Measurements from ENCODE around the gene HSD11B2.

The HSD11B2 gene

GRCh38 chr16:67419931-67420330 lies 11.0 kb upstream of the HSD11B2 start:
- Histone ChIP-seq H2BK15ac (ENCODE audit: low read depth, poor library complexity, severe bottlenecking) (no peak overlapping the region), H2BK120ac (ENCODE audit: low read depth, low read length) (no peak overlapping the region), H3K23ac (ENCODE audit: low read length in 2 of 2) (no peak overlapping the region), H4K8ac (ENCODE audit: low read length) (no peak overlapping the region), H2BK12ac (ENCODE audit: low read length in 2 of 2) (no peak overlapping the region), H3K4me3 (ENCODE audit: insufficient read depth in 1 of 2, low read depth in 1 of 2, low read length in 2 of 2) (no peak overlapping the region), H3K9me3 (ENCODE audit: control insufficient read depth, low read length) (no peaks in the 10 kb centered on the region), H3K27ac (ENCODE audit: low read length, poor library complexity, severe bottlenecking) (no peak overlapping the region), H3K4ac (ENCODE audit: low read depth in 1 of 2, low read length in 2 of 2) (no peak overlapping the region), H3K18ac (ENCODE audit: low read depth in 1 of 2, low read length in 2 of 2) (no peak overlapping the region), H3K4me1 (ENCODE audit: control insufficient read depth, insufficient read depth, low read depth, low read length) (peaks cover 2% of the 10 kb centered on the region), H2BK5ac (ENCODE audit: low read depth, low read length, poor library complexity, severe bottlenecking) (no peak overlapping the region), H3K27me3 (ENCODE audit: control insufficient read depth in 1 of 2, insufficient read depth in 1 of 2, low read length in 2 of 2) (peaks cover 0 to 37% of the 10 kb centered on the region in 2 experiments), H3K14ac (ENCODE audit: low read length in 2 of 2) (no peak overlapping the region), H3K36me3 (ENCODE audit: control insufficient read depth in 1 of 2, insufficient read depth in 2 of 2, low read depth in 1 of 2, low read length in 2 of 2) (no peaks in the 10 kb centered on the region), H3K9ac (ENCODE audit: low read length) (no peak overlapping the region), H3K4me2 (ENCODE audit: low read length, poor library complexity, severe bottlenecking) (no peak overlapping the region), H2AFZ (ENCODE audit: low read depth, low read length) (no peak overlapping the region), H2AK5ac (ENCODE audit: low read length, severe bottlenecking) (no peak overlapping the region), H3K79me1 (replicated peaks; ENCODE audit: low read length, poor library complexity, severe bottlenecking) (peaks cover 3% of the 10 kb centered on the region), H4K91ac (ENCODE audit: low read length) (no peak overlapping the region)
- DNase-seq, result no peak
- 68% methylated on average over 2 of the region's 3 CpGs for WGBS

DNA sequence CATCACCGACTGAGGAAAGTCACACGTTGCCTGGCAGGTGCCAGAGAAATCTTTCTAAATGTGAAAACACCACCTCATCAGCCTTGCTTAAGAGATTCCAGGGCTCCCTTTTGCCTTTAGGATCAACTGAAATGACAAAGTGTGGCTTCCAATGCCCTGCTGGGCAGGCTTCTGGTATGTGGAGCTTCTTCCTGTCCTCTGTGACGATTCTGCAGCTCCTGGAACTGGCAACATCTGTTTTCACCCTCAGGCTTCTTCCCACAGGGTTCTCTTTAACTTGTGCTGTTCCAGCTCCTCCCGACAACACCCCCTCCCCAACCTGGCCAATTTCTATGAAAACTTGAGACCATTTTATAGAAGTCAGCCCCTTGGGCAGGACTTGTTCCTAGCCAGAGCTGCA lies 9.9 kb upstream of the HSD11B2 start:
- no peak overlapping the region for H4K8ac ChIP-seq (ENCODE audit: low read length)
- no peak overlapping the region for H2AFZ ChIP-seq (ENCODE audit: low read depth, low read length)
- no peaks in the 10 kb centered on the region for H3K9me3 ChIP-seq (ENCODE audit: control insufficient read depth, low read length)
- no peak overlapping the region for H2BK120ac ChIP-seq (ENCODE audit: low read depth, low read length)
- H3K18ac ChIP-seq (ENCODE audit: low read depth in 1 of 2, low read length in 2 of 2), result no peak overlapping the region
- no peak for DNase-seq
- peaks cover 2% of the 10 kb centered on the region for H3K4me1 ChIP-seq (ENCODE audit: control insufficient read depth, insufficient read depth, low read depth, low read length)
- H3K14ac ChIP-seq (ENCODE audit: low read length in 2 of 2), result no peak overlapping the region
- no peak overlapping the region for H3K4me2 ChIP-seq (ENCODE audit: low read length, poor library complexity, severe bottlenecking)
- no peak overlapping the region for H2BK5ac ChIP-seq (ENCODE audit: low read depth, low read length, poor library complexity, severe bottlenecking)
- no peak overlapping the region for H4K91ac ChIP-seq (ENCODE audit: low read length)
- no peak overlapping the region for H2BK12ac ChIP-seq (ENCODE audit: low read length in 2 of 2)
- no peak overlapping the region for H3K27ac ChIP-seq (ENCODE audit: low read length, poor library complexity, severe bottlenecking)
- 67% methylated on average over 4 of the region's 4 CpGs for WGBS
- no peak overlapping the region for H3K23ac ChIP-seq (ENCODE audit: low read length in 2 of 2)
- H3K4me3 ChIP-seq (ENCODE audit: insufficient read depth in 1 of 2, low read depth in 1 of 2, low read length in 2 of 2), result no peak overlapping the region
- no peak overlapping the region for H2BK15ac ChIP-seq (ENCODE audit: low read depth, poor library complexity, severe bottlenecking)
- peaks cover 0 to 48% of the 10 kb centered on the region in 2 experiments for H3K27me3 ChIP-seq (ENCODE audit: control insufficient read depth in 1 of 2, insufficient read depth in 1 of 2, low read length in 2 of 2)
- H2AK5ac ChIP-seq (ENCODE audit: low read length, severe bottlenecking), result no peak overlapping the region
- H3K9ac ChIP-seq (ENCODE audit: low read length), result no peak overlapping the region
- no peaks in the 10 kb centered on the region for H3K79me1 ChIP-seq (replicated peaks; ENCODE audit: low read length, poor library complexity, severe bottlenecking)
- H3K36me3 ChIP-seq (ENCODE audit: control insufficient read depth in 1 of 2, insufficient read depth in 2 of 2, low read depth in 1 of 2, low read length in 2 of 2), result no peaks in the 10 kb centered on the region
- H3K4ac ChIP-seq (ENCODE audit: low read depth in 1 of 2, low read length in 2 of 2), result no peak overlapping the region

DNA sequence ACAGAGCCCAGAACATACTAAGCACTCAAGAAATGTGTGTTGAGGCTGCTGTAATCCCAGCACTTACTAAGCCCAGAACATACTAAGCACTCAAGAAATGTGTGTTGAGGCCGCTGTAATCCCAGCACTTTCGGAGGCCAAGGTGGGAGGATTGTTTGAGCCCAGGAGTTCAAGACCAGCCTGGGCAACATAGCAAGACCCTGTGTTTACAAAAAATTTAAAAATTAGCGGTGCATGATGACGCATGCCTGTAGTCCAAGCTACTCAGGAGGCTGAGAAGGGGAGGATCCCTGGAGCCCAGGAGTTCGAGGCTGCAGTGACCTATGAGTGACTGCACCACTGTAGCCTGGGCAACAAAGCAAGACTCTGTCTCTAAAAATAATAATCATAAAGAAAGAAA lies 7.9 kb upstream of the HSD11B2 start:
- H3K18ac ChIP-seq (ENCODE audit: low read depth in 1 of 2, low read length in 2 of 2), result no peak overlapping the region
- H2BK12ac ChIP-seq (ENCODE audit: low read length in 2 of 2), result no peak overlapping the region
- H3K27ac ChIP-seq (ENCODE audit: low read length, poor library complexity, severe bottlenecking), result no peak overlapping the region
- no peak overlapping the region for H3K4me3 ChIP-seq (ENCODE audit: insufficient read depth in 1 of 2, low read depth in 1 of 2, low read length in 2 of 2)
- no peak overlapping the region for H2BK15ac ChIP-seq (ENCODE audit: low read depth, poor library complexity, severe bottlenecking)
- H3K36me3 ChIP-seq (ENCODE audit: control insufficient read depth in 1 of 2, insufficient read depth in 2 of 2, low read depth in 1 of 2, low read length in 2 of 2), result no peaks in the 10 kb centered on the region
- no peaks in the 10 kb centered on the region for H3K9me3 ChIP-seq (ENCODE audit: control insufficient read depth, low read length)
- H3K27me3 ChIP-seq (ENCODE audit: control insufficient read depth in 1 of 2, insufficient read depth in 1 of 2, low read length in 2 of 2), result peaks cover 0 to 67% of the 10 kb centered on the region in 2 experiments
- no peak overlapping the region for H2AK5ac ChIP-seq (ENCODE audit: low read length, severe bottlenecking)
- H3K4ac ChIP-seq (ENCODE audit: low read depth in 1 of 2, low read length in 2 of 2), result no peak overlapping the region
- WGBS, result 92% methylated on average over 4 of the region's 5 CpGs
- H3K14ac ChIP-seq (ENCODE audit: low read length in 2 of 2), result no peak overlapping the region
- H3K4me1 ChIP-seq (ENCODE audit: control insufficient read depth, insufficient read depth, low read depth, low read length), result no peaks in the 10 kb centered on the region
- no peak overlapping the region for H4K91ac ChIP-seq (ENCODE audit: low read length)
- H2BK120ac ChIP-seq (ENCODE audit: low read depth, low read length), result no peak overlapping the region
- no peak overlapping the region for H3K23ac ChIP-seq (ENCODE audit: low read length in 2 of 2)
- H2BK5ac ChIP-seq (ENCODE audit: low read depth, low read length, poor library complexity, severe bottlenecking), result no peak overlapping the region
- H2AFZ ChIP-seq (ENCODE audit: low read depth, low read length), result no peak overlapping the region
- H3K4me2 ChIP-seq (ENCODE audit: low read length, poor library complexity, severe bottlenecking), result no peak overlapping the region
- H3K9ac ChIP-seq (ENCODE audit: low read length), result no peak overlapping the region
- H4K8ac ChIP-seq (ENCODE audit: low read length), result no peak overlapping the region
- no peaks in the 10 kb centered on the region for H3K79me1 ChIP-seq (replicated peaks; ENCODE audit: low read length, poor library complexity, severe bottlenecking)
- DNase-seq, result no peak

- H3K9me3 ChIP-seq (ENCODE audit: control insufficient read depth, low read length), result no peaks in the 10 kb centered on the region
- H3K79me1 ChIP-seq (replicated peaks; ENCODE audit: low read length, poor library complexity, severe bottlenecking), result no peaks in the 10 kb centered on the region
- H2BK15ac ChIP-seq (ENCODE audit: low read depth, poor library complexity, severe bottlenecking), result no peak overlapping the region
Observed at GRCh38 chr16:67423611-67424260, 7.2 kb upstream of the HSD11B2 start.

More at GRCh38 chr16:67423611-67424260, 7.2 kb upstream of the HSD11B2 start:
- no peak overlapping the region for H2BK5ac ChIP-seq (ENCODE audit: low read depth, low read length, poor library complexity, severe bottlenecking)
- no peaks in the 10 kb centered on the region for H3K36me3 ChIP-seq (ENCODE audit: control insufficient read depth in 1 of 2, insufficient read depth in 2 of 2, low read depth in 1 of 2, low read length in 2 of 2)
- no peak overlapping the region for H2BK120ac ChIP-seq (ENCODE audit: low read depth, low read length)
- no peak overlapping the region for H3K4me2 ChIP-seq (ENCODE audit: low read length, poor library complexity, severe bottlenecking)
- no peak overlapping the region for H4K91ac ChIP-seq (ENCODE audit: low read length)
- no peaks in the 10 kb centered on the region for H3K4me1 ChIP-seq (ENCODE audit: control insufficient read depth, insufficient read depth, low read depth, low read length)
- peaks cover 1 to 74% of the 10 kb centered on the region in 2 experiments for H3K27me3 ChIP-seq (ENCODE audit: control insufficient read depth in 1 of 2, insufficient read depth in 1 of 2, low read length in 2 of 2)
- no peak overlapping the region for H2AFZ ChIP-seq (ENCODE audit: low read depth, low read length)
- H3K14ac ChIP-seq (ENCODE audit: low read length in 2 of 2), result no peak overlapping the region
- no peak overlapping the region for H3K23ac ChIP-seq (ENCODE audit: low read length in 2 of 2)
- H3K27ac ChIP-seq (ENCODE audit: low read length, poor library complexity, severe bottlenecking), result no peak overlapping the region
- no peak overlapping the region for H3K18ac ChIP-seq (ENCODE audit: low read depth in 1 of 2, low read length in 2 of 2)
- H3K4ac ChIP-seq (ENCODE audit: low read depth in 1 of 2, low read length in 2 of 2), result no peak overlapping the region
- DNase-seq, result no peak
- 36% methylated on average over 6 of the region's 9 CpGs for WGBS
- no peak overlapping the region for H2BK12ac ChIP-seq (ENCODE audit: low read length in 2 of 2)
- H3K9ac ChIP-seq (ENCODE audit: low read length), result no peak overlapping the region
- H4K8ac ChIP-seq (ENCODE audit: low read length), result no peak overlapping the region
- H2AK5ac ChIP-seq (ENCODE audit: low read length, severe bottlenecking), result no peak overlapping the region
- no peak overlapping the region for H3K4me3 ChIP-seq (ENCODE audit: insufficient read depth in 1 of 2, low read depth in 1 of 2, low read length in 2 of 2)

All from mesenchymal stem cell (in vitro differentiated cells and primary cell).